Measurements from ENCODE around the gene RILPL2. TPM values are rescaled to one million over a fixed set of nuclear protein-coding genes. Genes with fewer than 3 reads are reported as not detected.
"Not testable (repeated sequence)": the region's sequence is repeated elsewhere in the genome, so short reads cannot be mapped to it uniquely, and the experiment has no call there.

RILPL2 gene
- total RNA-seq, 1 donor from 2014 or later, result 2.7 TPM

DNA sequence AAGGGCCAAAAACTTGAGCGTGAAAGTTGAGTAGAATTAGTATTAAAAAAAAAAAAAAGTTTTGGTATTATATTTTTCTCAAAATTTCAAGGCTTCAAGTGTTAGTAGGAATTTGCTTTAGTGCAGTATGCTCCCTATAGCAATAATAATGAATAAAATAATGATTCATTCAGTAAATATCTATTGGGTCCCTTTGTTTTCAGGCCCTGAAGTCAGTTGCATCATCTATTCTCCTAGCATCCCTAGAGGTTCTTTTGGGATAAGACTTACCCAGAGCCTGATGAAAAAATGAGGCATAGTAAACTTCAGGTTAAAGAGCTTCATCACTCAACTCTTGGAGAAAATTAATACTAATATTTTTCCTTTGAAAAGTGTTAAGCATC is 51.5 kb downstream of the RILPL2 start:
- DNase-seq (ENCODE audit: low spot score) (no peak), ATAC-seq (no peak)

DNA sequence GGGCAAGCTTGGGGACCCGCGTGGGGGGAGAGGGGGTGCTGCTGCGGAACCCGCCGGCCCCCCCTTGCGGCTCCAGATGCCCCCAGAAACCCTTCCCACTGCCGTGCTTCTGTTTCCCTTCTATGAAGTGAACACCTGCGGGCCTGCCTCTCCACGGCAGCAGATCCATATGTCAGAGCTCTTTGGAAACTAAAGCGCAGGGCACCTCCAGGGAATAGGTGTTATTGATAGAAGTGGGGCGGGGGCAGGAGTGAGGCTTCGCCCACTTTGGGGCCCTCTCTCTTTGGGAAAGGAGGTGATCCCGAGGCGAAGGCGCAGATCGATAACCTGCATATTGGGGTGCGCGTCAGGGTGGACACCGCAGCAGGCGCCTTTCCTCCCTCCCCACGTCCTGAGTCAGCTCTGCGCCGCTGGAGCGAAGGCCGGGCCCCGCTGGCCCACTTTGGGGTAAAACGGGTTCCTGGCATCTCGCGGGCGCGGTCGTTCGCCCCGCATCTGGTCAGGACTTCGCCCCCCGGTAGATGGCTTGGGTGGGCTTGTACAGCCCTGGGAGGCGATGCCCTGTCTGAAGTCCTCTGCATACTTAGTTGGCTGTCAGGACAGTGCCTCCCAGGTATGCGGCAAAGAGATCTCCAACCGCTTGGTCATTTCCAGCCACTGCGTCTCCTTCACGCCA is 52.0 kb downstream of the RILPL2 start:
- no peak for ATAC-seq
- peak; percentile 57 for DNase-seq (ENCODE audit: low spot score)

DNA sequence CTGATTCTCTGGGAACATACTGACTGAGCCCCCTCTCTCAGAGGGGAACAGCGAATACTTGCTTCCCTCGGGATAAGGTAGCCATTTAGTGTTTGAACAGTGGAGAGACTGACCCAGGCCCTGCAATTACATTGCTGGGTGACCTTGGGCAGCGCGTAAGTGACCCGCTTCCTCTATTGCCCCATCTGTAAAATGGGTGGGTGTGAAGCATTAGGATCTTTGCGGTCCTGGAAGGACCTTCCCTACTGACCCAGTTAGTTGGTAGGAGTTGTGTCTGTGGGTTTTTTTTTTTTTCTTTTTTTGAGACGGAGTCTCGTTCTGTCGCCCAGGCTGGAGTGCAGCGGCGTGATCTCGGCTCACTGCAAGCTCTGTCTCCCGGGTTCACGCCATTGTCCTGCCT is 53.8 kb downstream of the RILPL2 start:
- DNase-seq (ENCODE audit: low spot score), result no peak
- no peak for ATAC-seq

GRCh38 chr12:123379391-123379790 is 57.1 kb downstream of the RILPL2 start:
- no peak for ATAC-seq

DNA sequence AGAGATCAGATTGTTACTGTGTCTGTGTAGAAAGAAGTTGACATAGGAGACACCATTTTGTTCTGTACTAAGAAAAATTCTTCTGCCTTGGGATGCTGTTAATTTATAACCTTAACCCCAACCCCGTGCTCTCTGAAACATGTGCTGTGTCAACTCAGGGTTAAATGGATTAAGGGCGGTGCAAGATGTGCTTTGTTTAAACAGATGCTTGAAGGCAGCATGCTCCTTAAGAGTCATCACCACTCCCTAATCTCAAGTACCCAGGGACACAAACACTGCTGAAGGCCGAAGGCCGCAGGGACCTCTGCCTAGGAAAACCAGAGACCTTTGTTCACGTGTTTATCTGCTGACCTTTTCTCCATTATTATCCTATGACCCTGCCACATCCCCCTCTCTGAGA is 64.1 kb downstream of the RILPL2 start:
- not testable (repeated sequence) for ATAC-seq; DNase-seq (ENCODE audit: low spot score)

More at GRCh38 chr12:123379391-123379790, 57.1 kb downstream of the RILPL2 start:
- DNase-seq (ENCODE audit: low spot score), result no peak

DNA sequence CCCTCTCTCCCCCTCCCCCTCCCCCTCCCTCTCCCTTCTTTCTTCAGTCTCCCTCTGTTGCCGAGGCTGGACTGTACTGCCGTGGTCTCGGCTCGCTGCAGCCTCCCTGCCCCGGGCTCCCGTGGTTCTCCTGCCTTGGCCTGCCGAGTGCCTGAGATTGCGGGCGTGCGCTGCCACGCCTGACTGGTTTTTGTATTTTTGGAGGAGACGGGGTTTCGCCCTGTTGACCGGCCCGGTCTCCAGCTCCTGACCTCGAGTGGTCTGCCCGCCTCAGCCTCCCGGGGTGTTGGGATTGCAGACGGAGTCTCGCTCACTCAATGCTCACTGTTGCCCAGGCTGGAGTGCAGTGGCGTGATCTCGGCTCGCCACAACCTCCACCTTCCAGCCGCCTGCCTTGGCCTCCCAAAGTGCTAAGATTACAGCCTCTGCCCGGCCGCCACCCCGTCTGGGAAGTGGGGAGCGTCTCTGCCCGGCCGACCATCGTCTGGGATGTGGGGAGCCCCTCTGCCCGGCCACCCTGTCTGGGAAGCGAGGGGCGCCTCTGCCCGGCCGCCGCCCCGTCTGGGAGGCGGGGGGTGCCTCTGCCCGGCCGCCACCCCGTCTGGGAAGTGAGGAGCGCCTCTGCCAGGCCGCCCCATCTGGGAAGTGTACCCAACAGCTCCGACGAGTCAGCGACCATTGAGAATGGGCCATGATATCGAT is 64.7 kb downstream of the RILPL2 start:
- ATAC-seq; DNase-seq (ENCODE audit: low spot score): not testable (repeated sequence)

GRCh38 chr12:123369229-123369628 is 67.3 kb downstream of the RILPL2 start:
- ATAC-seq (no peak), DNase-seq (ENCODE audit: low spot score) (no peak)

- DNase-seq (ENCODE audit: low spot score); ATAC-seq: not testable (repeated sequence)
These were observed 68.1 kb downstream of the RILPL2 start for GRCh38 chr12:123368431-123368830.

- ATAC-seq, result no peak
- no peak for DNase-seq (ENCODE audit: low spot score)
These were observed 69.0 kb downstream of the RILPL2 start for GRCh38 chr12:123367511-123367910.

Other genes with a start within 250 kb of the RILPL2 start
- gene MPHOSPH9, start 203.5 kb downstream of the RILPL2 start, total RNA-seq, result 22.2 TPM
- 7.4 TPM for gene MTRFR, start 203.2 kb downstream of the RILPL2 start, total RNA-seq
- gene CDK2AP1, start 164.8 kb downstream of the RILPL2 start, total RNA-seq, result 31.3 TPM
- gene SBNO1, start 71.8 kb downstream of the RILPL2 start, total RNA-seq, result 13.8 TPM
- 14.7 TPM for gene KMT5A, start 52.6 kb downstream of the RILPL2 start, total RNA-seq
- gene SNRNP35, start 21.5 kb upstream of the RILPL2 start, total RNA-seq, result 7.6 TPM
- gene RILPL1, start 97.0 kb upstream of the RILPL2 start, total RNA-seq, result 3.4 TPM
- gene TMED2, start 147.9 kb upstream of the RILPL2 start, total RNA-seq, result 266 TPM
- 10.0 TPM for gene DDX55, start 165.4 kb upstream of the RILPL2 start, total RNA-seq
- 23.9 TPM for gene EIF2B1, start 197.0 kb upstream of the RILPL2 start, total RNA-seq
- gene GTF2H3, start 197.1 kb upstream of the RILPL2 start, total RNA-seq, result 7.5 TPM
- 1.5 TPM for gene TCTN2, start 234.4 kb upstream of the RILPL2 start, total RNA-seq